ENCODE measurements around the gene PTRHD1. TPM values are rescaled to one million over a fixed set of nuclear protein-coding genes. Genes with fewer than 3 reads are reported as not detected.

PTRHD1 gene
- total and polyA plus RNA-seq, 2 donors from 2014 or later: 21.7 to 56.4 TPM

GRCh38 chr2:24816404-24816803 is 23.2 kb upstream of the PTRHD1 start:
- H3K27ac ChIP-seq (ENCODE audit: low read depth in 2 of 2, low read length in 2 of 2): no peak overlapping the region
- no peaks in the 10 kb centered on the region for H3K27me3 ChIP-seq (ENCODE audit: control insufficient read depth, insufficient read depth, low read length)
- H3K9me3 ChIP-seq (ENCODE audit: control insufficient read depth in 2 of 3, insufficient read depth in 1 of 3, low read length in 3 of 3): no peaks in the 10 kb centered on the region
- no peak overlapping the region for H3K9ac ChIP-seq (ENCODE audit: low read length in 3 of 3)
- H3K36me3 ChIP-seq (ENCODE audit: control insufficient read depth in 2 of 3, insufficient read depth in 3 of 3, low read length in 3 of 3): peaks cover 5 to 12% (median 6%) of the 10 kb centered on the region in 3 donors
- H3K4me1 ChIP-seq (ENCODE audit: control insufficient read depth in 2 of 3, insufficient read depth in 2 of 3, low read depth in 1 of 3, low read length in 3 of 3): no peaks in the 10 kb centered on the region
- intact Hi-C loops (cut with DNase I): no loop called here
- FAIRE-seq (no peak), DNase-seq (no peak)
- no peak for TF ChIP-seq CTCF (IDR thresholded peaks at IDR 0.05; ENCODE audit: borderline replicate concordance, extremely low read depth, insufficient read depth)
- no peak overlapping the region for H3K4me3 ChIP-seq (ENCODE audit: low read length in 3 of 3)

DNA sequence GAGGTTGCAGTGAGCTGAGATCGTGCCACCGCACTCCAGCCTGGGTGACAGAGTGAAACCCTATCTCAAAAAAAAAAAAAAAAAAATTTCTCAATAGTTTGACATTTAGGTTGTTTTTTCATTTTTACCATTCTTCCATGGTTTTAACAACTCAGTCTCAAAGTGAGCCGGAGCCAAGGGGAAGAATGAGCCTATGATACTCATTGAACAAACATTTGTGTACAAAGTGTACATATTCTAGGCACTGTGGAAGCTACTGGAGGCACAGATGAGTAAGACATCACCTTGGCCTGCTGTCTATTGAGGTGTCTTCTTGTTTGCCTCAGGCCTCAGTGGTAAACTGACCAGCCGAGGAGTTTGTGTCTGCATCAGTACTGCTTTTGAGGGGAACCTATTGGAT is 22.0 kb upstream of the PTRHD1 start:
- no peak overlapping the region for H3K4me3 ChIP-seq (ENCODE audit: low read length in 3 of 3)
- no peaks in the 10 kb centered on the region for H3K4me1 ChIP-seq (ENCODE audit: control insufficient read depth in 2 of 3, insufficient read depth in 2 of 3, low read depth in 1 of 3, low read length in 3 of 3)
- FAIRE-seq: no peak
- DNase-seq: no peak
- no peak for TF ChIP-seq CTCF (IDR thresholded peaks at IDR 0.05; ENCODE audit: borderline replicate concordance, extremely low read depth, insufficient read depth)
- no peaks in the 10 kb centered on the region for H3K27me3 ChIP-seq (ENCODE audit: control insufficient read depth, insufficient read depth, low read length)
- peaks cover 3 to 6% (median 5%) of the 10 kb centered on the region in 3 donors for H3K36me3 ChIP-seq (ENCODE audit: control insufficient read depth in 2 of 3, insufficient read depth in 3 of 3, low read length in 3 of 3)
- H3K9ac ChIP-seq (ENCODE audit: low read length in 3 of 3): no peak overlapping the region
- no peak overlapping the region for H3K27ac ChIP-seq (ENCODE audit: low read depth in 2 of 2, low read length in 2 of 2)
- intact Hi-C loops (cut with DNase I): no loop called here
- no peaks in the 10 kb centered on the region for H3K9me3 ChIP-seq (ENCODE audit: control insufficient read depth in 2 of 3, insufficient read depth in 1 of 3, low read length in 3 of 3)

- H3K27ac ChIP-seq (ENCODE audit: low read depth in 2 of 2, low read length in 2 of 2): no peak overlapping the region
- H3K9me3 ChIP-seq (ENCODE audit: control insufficient read depth in 2 of 3, insufficient read depth in 1 of 3, low read length in 3 of 3): no peaks in the 10 kb centered on the region
- intact Hi-C loops (cut with DNase I): no loop called here
- H3K9ac ChIP-seq (ENCODE audit: low read length in 3 of 3): no peak overlapping the region
- no peak overlapping the region for H3K4me3 ChIP-seq (ENCODE audit: low read length in 3 of 3)
- peaks cover 3 to 6% (median 4%) of the 10 kb centered on the region in 3 donors for H3K36me3 ChIP-seq (ENCODE audit: control insufficient read depth in 2 of 3, insufficient read depth in 3 of 3, low read length in 3 of 3)
- FAIRE-seq: no peak
- TF ChIP-seq CTCF (IDR thresholded peaks at IDR 0.05; ENCODE audit: borderline replicate concordance, extremely low read depth, insufficient read depth): no peak
- no peak for DNase-seq
- H3K27me3 ChIP-seq (ENCODE audit: control insufficient read depth, insufficient read depth, low read length): no peaks in the 10 kb centered on the region
- H3K4me1 ChIP-seq (ENCODE audit: control insufficient read depth in 2 of 3, insufficient read depth in 2 of 3, low read depth in 1 of 3, low read length in 3 of 3): no peaks in the 10 kb centered on the region
Observed at GRCh38 chr2:24814516-24814915, 21.3 kb upstream of the PTRHD1 start.

GRCh38 chr2:24813691-24814137 is 20.5 kb upstream of the PTRHD1 start:
- peaks cover 3 to 6% (median 4%) of the 10 kb centered on the region in 3 donors for H3K36me3 ChIP-seq (ENCODE audit: control insufficient read depth in 2 of 3, insufficient read depth in 3 of 3, low read length in 3 of 3)
- no peak for FAIRE-seq
- no peak overlapping the region for H3K9ac ChIP-seq (ENCODE audit: low read length in 3 of 3)
- H3K4me1 ChIP-seq (ENCODE audit: control insufficient read depth in 2 of 3, insufficient read depth in 2 of 3, low read depth in 1 of 3, low read length in 3 of 3): no peaks in the 10 kb centered on the region
- no peaks in the 10 kb centered on the region for H3K9me3 ChIP-seq (ENCODE audit: control insufficient read depth in 2 of 3, insufficient read depth in 1 of 3, low read length in 3 of 3)
- DNase-seq: no peak
- H3K27ac ChIP-seq (ENCODE audit: low read depth in 2 of 2, low read length in 2 of 2): no peak overlapping the region
- H3K27me3 ChIP-seq (ENCODE audit: control insufficient read depth, insufficient read depth, low read length): no peaks in the 10 kb centered on the region
- TF ChIP-seq CTCF (IDR thresholded peaks at IDR 0.05; ENCODE audit: borderline replicate concordance, extremely low read depth, insufficient read depth): no peak
- intact Hi-C loops (cut with DNase I): no loop called here
- H3K4me3 ChIP-seq (ENCODE audit: low read length in 3 of 3): no peak overlapping the region

Measured in kidney (tissue), 14 donors.